Measurements from ENCODE around the gene ACKR4.

Gene ACKR4

DNA sequence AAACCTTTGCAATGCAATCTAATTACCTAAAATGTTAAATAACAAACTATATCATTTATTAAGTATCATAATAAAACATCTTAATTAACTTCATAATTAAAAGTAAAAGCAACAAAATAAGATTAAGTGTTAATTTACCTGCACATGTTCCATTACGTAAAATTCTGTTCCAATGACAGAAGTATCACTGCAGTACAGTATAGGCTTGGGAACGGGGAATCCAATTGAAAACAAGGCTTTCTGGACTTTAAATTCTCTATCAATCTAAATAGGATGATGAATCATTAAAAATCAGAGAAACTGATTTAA is 45.4 kb downstream of the ACKR4 start:
- Histone ChIP-seq H3K4me1 (ENCODE audit: insufficient read depth, low read length, poor library complexity, severe bottlenecking) (no peaks in the 10 kb centered on the region), H3K9me2 (replicated peaks; ENCODE audit: low read depth, low read length) (no peaks in the 10 kb centered on the region), H3F3A (ENCODE audit: low read depth) (no peaks in the 10 kb centered on the region), H3K36me3 (ENCODE audit: insufficient read depth, low read length) (peaks cover 18% of the 10 kb centered on the region; the same call in 1 of the 2 replicates), H2AFZ (ENCODE audit: low read length) (no peak overlapping the region), H4K20me1 (ENCODE audit: insufficient read depth, low read length, poor library complexity, severe bottlenecking) (no peaks in the 10 kb centered on the region), H3K4me3 (ENCODE audit: low read length, poor library complexity, severe bottlenecking) (no peak overlapping the region), H3K9ac (ENCODE audit: low read depth, low read length, poor library complexity, severe bottlenecking) (no peak overlapping the region), H3K79me2 (ENCODE audit: insufficient read depth, low read length) (no peaks in the 10 kb centered on the region), H3K4me2 (ENCODE audit: low read depth, low read length, poor library complexity, severe bottlenecking) (no peak overlapping the region), H3K27me3 (ENCODE audit: insufficient read depth, low read length, poor library complexity, severe bottlenecking) (no peaks in the 10 kb centered on the region), H3K9me3 (ENCODE audit: insufficient read depth, low read depth, low read length) (no peaks in the 10 kb centered on the region)
- TF ChIP-seq, protein P1, sequence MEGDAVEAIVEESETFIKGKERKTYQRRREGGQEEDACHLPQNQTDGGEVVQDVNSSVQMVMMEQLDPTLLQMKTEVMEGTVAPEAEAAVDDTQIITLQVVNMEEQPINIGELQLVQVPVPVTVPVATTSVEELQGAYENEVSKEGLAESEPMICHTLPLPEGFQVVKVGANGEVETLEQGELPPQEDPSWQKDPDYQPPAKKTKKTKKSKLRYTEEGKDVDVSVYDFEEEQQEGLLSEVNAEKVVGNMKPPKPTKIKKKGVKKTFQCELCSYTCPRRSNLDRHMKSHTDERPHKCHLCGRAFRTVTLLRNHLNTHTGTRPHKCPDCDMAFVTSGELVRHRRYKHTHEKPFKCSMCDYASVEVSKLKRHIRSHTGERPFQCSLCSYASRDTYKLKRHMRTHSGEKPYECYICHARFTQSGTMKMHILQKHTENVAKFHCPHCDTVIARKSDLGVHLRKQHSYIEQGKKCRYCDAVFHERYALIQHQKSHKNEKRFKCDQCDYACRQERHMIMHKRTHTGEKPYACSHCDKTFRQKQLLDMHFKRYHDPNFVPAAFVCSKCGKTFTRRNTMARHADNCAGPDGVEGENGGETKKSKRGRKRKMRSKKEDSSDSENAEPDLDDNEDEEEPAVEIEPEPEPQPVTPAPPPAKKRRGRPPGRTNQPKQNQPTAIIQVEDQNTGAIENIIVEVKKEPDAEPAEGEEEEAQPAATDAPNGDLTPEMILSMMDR (conservative IDR thresholded peaks at IDR 0.05; ENCODE audit: low read length) = no peak
- TF ChIP-seq EZH2phosphoT487 (IDR thresholded peaks at IDR 0.05; ENCODE audit: borderline replicate concordance) = no peak

DNA sequence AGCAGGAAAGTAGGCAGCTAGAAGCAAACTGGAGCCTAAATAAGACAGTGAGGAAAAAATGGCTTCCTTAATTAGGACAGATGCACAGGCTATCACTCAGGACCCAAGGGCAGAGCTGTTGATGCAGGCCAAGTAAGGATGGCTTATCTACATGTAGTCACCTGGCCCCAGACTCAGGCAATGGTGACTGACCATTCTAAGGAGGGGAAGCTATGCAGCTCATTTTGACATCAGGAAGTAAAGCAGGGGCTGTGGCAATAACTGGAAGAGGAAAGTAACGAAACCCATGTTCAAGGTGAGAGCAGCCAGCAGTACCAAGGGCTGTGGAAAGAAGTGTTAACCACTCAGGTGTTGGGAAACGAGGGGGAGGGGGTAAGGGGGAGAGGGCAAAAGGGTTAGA is 46.3 kb downstream of the ACKR4 start:
- Histone ChIP-seq H3K36me3 (ENCODE audit: insufficient read depth, low read length) (peaks cover 11% of the 10 kb centered on the region; the same call in 1 of the 2 replicates), H3K9me2 (replicated peaks; ENCODE audit: low read depth, low read length) (no peaks in the 10 kb centered on the region), H3K4me3 (ENCODE audit: low read length, poor library complexity, severe bottlenecking) (no peak overlapping the region), H3K9me3 (ENCODE audit: insufficient read depth, low read depth, low read length) (no peaks in the 10 kb centered on the region), H4K20me1 (ENCODE audit: insufficient read depth, low read length, poor library complexity, severe bottlenecking) (no peaks in the 10 kb centered on the region), H3K4me1 (ENCODE audit: insufficient read depth, low read length, poor library complexity, severe bottlenecking) (no peaks in the 10 kb centered on the region), H2AFZ (ENCODE audit: low read length) (no peak overlapping the region), H3K4me2 (ENCODE audit: low read depth, low read length, poor library complexity, severe bottlenecking) (no peak overlapping the region), H3K9ac (ENCODE audit: low read depth, low read length, poor library complexity, severe bottlenecking) (no peak overlapping the region), H3K79me2 (ENCODE audit: insufficient read depth, low read length) (no peaks in the 10 kb centered on the region), H3K27me3 (ENCODE audit: insufficient read depth, low read length, poor library complexity, severe bottlenecking) (no peaks in the 10 kb centered on the region), H3F3A (ENCODE audit: low read depth) (no peaks in the 10 kb centered on the region)
- TF ChIP-seq EZH2phosphoT487 (IDR thresholded peaks at IDR 0.05; ENCODE audit: borderline replicate concordance) = no peak
- TF ChIP-seq, protein P1 (conservative IDR thresholded peaks at IDR 0.05; ENCODE audit: low read length) = no peak

DNA sequence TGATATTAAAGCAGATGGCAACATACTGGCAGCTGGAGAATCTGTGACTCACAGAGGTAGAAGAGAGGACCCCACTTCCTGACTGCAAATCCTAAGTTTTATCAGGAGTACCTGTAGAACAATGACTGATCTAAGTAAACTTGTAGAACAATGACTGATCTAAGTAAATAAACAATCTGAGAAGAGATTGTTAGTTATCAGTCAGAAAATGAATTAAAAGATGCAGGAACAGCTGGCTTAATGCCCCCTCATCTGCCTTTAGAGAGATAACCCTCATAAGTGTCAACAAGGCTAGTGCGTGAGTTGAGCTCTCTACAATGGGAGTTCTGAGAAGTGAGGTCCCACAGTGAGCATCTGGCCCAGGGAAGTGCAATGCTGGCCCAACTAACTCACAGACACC is 48.0 kb downstream of the ACKR4 start:
- Histone ChIP-seq H3F3A (ENCODE audit: low read depth) (no peaks in the 10 kb centered on the region), H3K4me2 (ENCODE audit: low read depth, low read length, poor library complexity, severe bottlenecking) (no peak overlapping the region), H3K4me1 (ENCODE audit: insufficient read depth, low read length, poor library complexity, severe bottlenecking) (no peaks in the 10 kb centered on the region), H3K79me2 (ENCODE audit: insufficient read depth, low read length) (no peaks in the 10 kb centered on the region), H3K27me3 (ENCODE audit: insufficient read depth, low read length, poor library complexity, severe bottlenecking) (no peaks in the 10 kb centered on the region), H3K36me3 (ENCODE audit: insufficient read depth, low read length) (no peaks in the 10 kb centered on the region), H3K9me3 (ENCODE audit: insufficient read depth, low read depth, low read length) (no peaks in the 10 kb centered on the region), H4K20me1 (ENCODE audit: insufficient read depth, low read length, poor library complexity, severe bottlenecking) (no peaks in the 10 kb centered on the region), H3K9me2 (replicated peaks; ENCODE audit: low read depth, low read length) (no peaks in the 10 kb centered on the region), H2AFZ (ENCODE audit: low read length) (no peak overlapping the region), H3K4me3 (ENCODE audit: low read length, poor library complexity, severe bottlenecking) (no peak overlapping the region), H3K9ac (ENCODE audit: low read depth, low read length, poor library complexity, severe bottlenecking) (no peak overlapping the region)
- TF ChIP-seq, protein P1 (conservative IDR thresholded peaks at IDR 0.05; ENCODE audit: low read length) = no peak
- TF ChIP-seq EZH2phosphoT487 (IDR thresholded peaks at IDR 0.05; ENCODE audit: borderline replicate concordance) = no peak

All from Loucy (cell line).